Endothelial cell of umbilical vein (primary cell): Measurements from ENCODE around the gene CCNC.

Experiments used
- POLR2AphosphoS5 ChIP-seq: IDR thresholded peaks from 2 replicates; pipeline ENCODE4 v1.6.1; 2012; ENCODE audit warnings: low read depth, mild to moderate bottlenecking, control low read depth, low read length, moderate library complexity; ENCODE audit not compliant: insufficient read depth
- TF ChIP-seq, protein P1 (sequence below), 2 donors: IDR thresholded peaks; 1 replicate in 1 of 2; 2 replicates in 1 of 2; pipeline ENCODE4 v1.5.1; 2011; ENCODE audit warnings: low read length in 2 of 2, mild to moderate bottlenecking in 2 of 2, moderate library complexity in 2 of 2, control low read depth in 1 of 2, inconsistent platforms in 1 of 2, low read depth in 1 of 2; ENCODE audit not compliant: insufficient read depth in 1 of 2; ENCODE audit errors: extremely low read depth in 1 of 2
- TF ChIP-seq, protein P2 (sequence below): IDR thresholded peaks from 2 replicates; pipeline ENCODE4 v1.6.1; 2011; ENCODE audit not compliant: insufficient read depth, insufficient read length

DNA sequence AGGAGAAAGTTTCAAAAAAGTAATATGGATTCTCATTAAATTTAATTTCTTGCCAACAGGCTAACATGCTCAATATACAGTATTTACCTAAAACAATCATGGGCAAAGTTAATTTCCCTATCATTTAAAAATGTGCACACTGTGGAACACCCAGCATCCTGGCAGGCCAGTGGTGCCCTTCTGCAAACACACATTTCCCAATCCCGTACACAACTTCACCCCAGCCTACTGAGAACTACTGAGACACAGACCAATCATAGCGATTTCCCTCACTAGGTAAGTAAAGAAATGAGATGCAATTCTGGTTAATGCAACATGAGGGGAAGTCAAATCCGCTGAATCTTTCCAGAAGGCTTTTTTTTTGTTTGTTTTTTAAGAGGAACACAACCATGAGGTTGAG lies 60.8 kb downstream of the CCNC start:
- TF ChIP-seq, protein P1, sequence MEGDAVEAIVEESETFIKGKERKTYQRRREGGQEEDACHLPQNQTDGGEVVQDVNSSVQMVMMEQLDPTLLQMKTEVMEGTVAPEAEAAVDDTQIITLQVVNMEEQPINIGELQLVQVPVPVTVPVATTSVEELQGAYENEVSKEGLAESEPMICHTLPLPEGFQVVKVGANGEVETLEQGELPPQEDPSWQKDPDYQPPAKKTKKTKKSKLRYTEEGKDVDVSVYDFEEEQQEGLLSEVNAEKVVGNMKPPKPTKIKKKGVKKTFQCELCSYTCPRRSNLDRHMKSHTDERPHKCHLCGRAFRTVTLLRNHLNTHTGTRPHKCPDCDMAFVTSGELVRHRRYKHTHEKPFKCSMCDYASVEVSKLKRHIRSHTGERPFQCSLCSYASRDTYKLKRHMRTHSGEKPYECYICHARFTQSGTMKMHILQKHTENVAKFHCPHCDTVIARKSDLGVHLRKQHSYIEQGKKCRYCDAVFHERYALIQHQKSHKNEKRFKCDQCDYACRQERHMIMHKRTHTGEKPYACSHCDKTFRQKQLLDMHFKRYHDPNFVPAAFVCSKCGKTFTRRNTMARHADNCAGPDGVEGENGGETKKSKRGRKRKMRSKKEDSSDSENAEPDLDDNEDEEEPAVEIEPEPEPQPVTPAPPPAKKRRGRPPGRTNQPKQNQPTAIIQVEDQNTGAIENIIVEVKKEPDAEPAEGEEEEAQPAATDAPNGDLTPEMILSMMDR (IDR thresholded peaks at IDR 0.05; ENCODE audit: extremely low read depth in 1 of 2, insufficient read depth in 1 of 2, low read depth in 1 of 2, low read length in 2 of 2), result no peak
- no peak for TF ChIP-seq POLR2AphosphoS5
- TF ChIP-seq, protein P2, sequence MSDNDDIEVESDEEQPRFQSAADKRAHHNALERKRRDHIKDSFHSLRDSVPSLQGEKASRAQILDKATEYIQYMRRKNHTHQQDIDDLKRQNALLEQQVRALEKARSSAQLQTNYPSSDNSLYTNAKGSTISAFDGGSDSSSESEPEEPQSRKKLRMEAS, result no peak
